Measurements from ENCODE around the gene EFNB2. TPM values are rescaled to one million over a fixed set of nuclear protein-coding genes. Genes with fewer than 3 reads are reported as not detected.

The EFNB2 gene
- polyA plus RNA-seq, 3 donors from 2014 or later, result 0.17 TPM; not detected in 2

- Mint-ChIP-seq H3K4me3 (no peak overlapping the region), H3K27ac (no peak overlapping the region), H3K9me3 (peaks cover 0 to 2% (median 0%) of the 10 kb centered on the region in 6 donors), H3K36me3 (no peaks in the 10 kb centered on the region), H3K27me3 (ENCODE audit: low read depth in 3 of 3) (peaks cover 7 to 32% (median 8%) of the 10 kb centered on the region in 3 donors), H3K4me1 (peaks cover 15 to 18% of the 10 kb centered on the region in 2 donors)
- no peak for DNase-seq
These were observed 47.4 kb downstream of the EFNB2 start for GRCh38 chr13:106488076-106488475.

- H3K9me3 Mint-ChIP-seq, result peaks cover 0 to 5% (median 3%) of the 10 kb centered on the region in 6 donors
- no peak for DNase-seq
- H3K27me3 Mint-ChIP-seq (ENCODE audit: low read depth in 3 of 3), result peaks cover 7 to 25% (median 7%) of the 10 kb centered on the region in 3 donors
- no peak overlapping the region for H3K4me3 Mint-ChIP-seq
- peaks cover 13 to 16% of the 10 kb centered on the region in 2 donors for H3K4me1 Mint-ChIP-seq
- H3K36me3 Mint-ChIP-seq, result no peaks in the 10 kb centered on the region
- H3K27ac Mint-ChIP-seq, result no peak overlapping the region
These were observed 48.3 kb downstream of the EFNB2 start for GRCh38 chr13:106487129-106487528.

- DNase-seq, result no peak
These were observed 49.2 kb downstream of the EFNB2 start for GRCh38 chr13:106486287-106486686.

GRCh38 chr13:106484537-106485193 lies 50.8 kb downstream of the EFNB2 start:
- Mint-ChIP-seq H3K27ac (no peak overlapping the region), H3K9me3 (peaks cover 0 to 5% (median 3%) of the 10 kb centered on the region in 6 donors), H3K4me3 (no peak overlapping the region), H3K36me3 (no peaks in the 10 kb centered on the region), H3K27me3 (ENCODE audit: low read depth in 3 of 3) (peaks cover 5 to 16% (median 5%) of the 10 kb centered on the region in 3 donors), H3K4me1 (no peaks in the 10 kb centered on the region)
- no peak for DNase-seq

More at GRCh38 chr13:106486287-106486686, 49.2 kb downstream of the EFNB2 start:
- peaks cover 0 to 5% (median 4%) of the 10 kb centered on the region in 6 donors for H3K9me3 Mint-ChIP-seq
- peaks cover 6 to 8% of the 10 kb centered on the region in 2 donors for H3K4me1 Mint-ChIP-seq
- H3K27ac Mint-ChIP-seq, result no peak overlapping the region
- H3K36me3 Mint-ChIP-seq, result no peaks in the 10 kb centered on the region
- no peak overlapping the region for H3K4me3 Mint-ChIP-seq
- H3K27me3 Mint-ChIP-seq (ENCODE audit: low read depth in 3 of 3), result peaks cover 5 to 22% (median 7%) of the 10 kb centered on the region in 3 donors

- peaks cover 5 to 16% (median 5%) of the 10 kb centered on the region in 3 donors for H3K27me3 Mint-ChIP-seq (ENCODE audit: low read depth in 3 of 3)
- H3K4me1 Mint-ChIP-seq, result no peaks in the 10 kb centered on the region
- no peak for DNase-seq
- H3K9me3 Mint-ChIP-seq, result peaks cover 0 to 5% (median 3%) of the 10 kb centered on the region in 6 donors
- no peak overlapping the region for H3K4me3 Mint-ChIP-seq
- H3K27ac Mint-ChIP-seq, result no peak overlapping the region
- H3K36me3 Mint-ChIP-seq, result no peaks in the 10 kb centered on the region
These were observed 51.4 kb downstream of the EFNB2 start for GRCh38 chr13:106484084-106484483.

- Mint-ChIP-seq H3K4me3 (no peak overlapping the region), H3K4me1 (no peaks in the 10 kb centered on the region), H3K36me3 (no peaks in the 10 kb centered on the region), H3K27ac (no peak overlapping the region), H3K9me3 (peaks cover 0 to 5% (median 3%) of the 10 kb centered on the region in 6 donors), H3K27me3 (ENCODE audit: low read depth in 3 of 3) (peaks cover 2 to 20% (median 5%) of the 10 kb centered on the region in 3 donors)
- DNase-seq, result no peak
These were observed 53.5 kb downstream of the EFNB2 start for GRCh38 chr13:106481919-106482318.

- peaks cover 2 to 15% (median 4%) of the 10 kb centered on the region in 3 donors for H3K27me3 Mint-ChIP-seq (ENCODE audit: low read depth in 3 of 3)
These were observed 55.0 kb downstream of the EFNB2 start for GRCh38 chr13:106480351-106480910.

GRCh38 chr13:106479929-106480328 lies 55.5 kb downstream of the EFNB2 start:
- Mint-ChIP-seq H3K27ac (no peak overlapping the region), H3K4me3 (no peak overlapping the region), H3K4me1 (no peaks in the 10 kb centered on the region), H3K36me3 (no peaks in the 10 kb centered on the region), H3K9me3 (peaks cover 0 to 5% (median 3%) of the 10 kb centered on the region in 6 donors), H3K27me3 (ENCODE audit: low read depth in 3 of 3) (peaks cover 2 to 14% (median 2%) of the 10 kb centered on the region in 3 donors)
- DNase-seq, result no peak

More at GRCh38 chr13:106480351-106480910, 55.0 kb downstream of the EFNB2 start:
- Mint-ChIP-seq H3K27ac (no peak overlapping the region), H3K4me1 (no peaks in the 10 kb centered on the region), H3K9me3 (peaks cover 0 to 5% (median 3%) of the 10 kb centered on the region in 6 donors), H3K36me3 (no peaks in the 10 kb centered on the region), H3K4me3 (no peak overlapping the region)
- DNase-seq, result no peak

GRCh38 chr13:106478116-106478515 lies 57.3 kb downstream of the EFNB2 start:
- Mint-ChIP-seq H3K4me3 (no peak overlapping the region), H3K36me3 (no peaks in the 10 kb centered on the region), H3K4me1 (no peaks in the 10 kb centered on the region), H3K9me3 (peaks cover 0 to 5% (median 3%) of the 10 kb centered on the region in 6 donors), H3K27me3 (ENCODE audit: low read depth in 3 of 3) (peaks cover 0 to 4% (median 2%) of the 10 kb centered on the region in 3 donors), H3K27ac (no peak overlapping the region)
- DNase-seq, result no peak

GRCh38 chr13:106477303-106477702 lies 58.2 kb downstream of the EFNB2 start:
- Mint-ChIP-seq H3K4me3 (no peak overlapping the region), H3K4me1 (no peaks in the 10 kb centered on the region), H3K27ac (no peak overlapping the region), H3K9me3 (peaks cover 0 to 3% (median 2%) of the 10 kb centered on the region in 6 donors), H3K27me3 (ENCODE audit: low read depth in 3 of 3) (peaks cover 0 to 6% (median 2%) of the 10 kb centered on the region in 3 donors), H3K36me3 (no peaks in the 10 kb centered on the region)
- DNase-seq, result no peak

- Mint-ChIP-seq H3K27ac (no peak overlapping the region), H3K36me3 (no peaks in the 10 kb centered on the region)
These were observed 59.6 kb downstream of the EFNB2 start for GRCh38 chr13:106475852-106476251.

GRCh38 chr13:106474912-106475311 lies 60.5 kb downstream of the EFNB2 start:
- Mint-ChIP-seq H3K36me3 (no peaks in the 10 kb centered on the region), H3K27ac (no peak overlapping the region), H3K4me3 (no peak overlapping the region), H3K4me1 (no peaks in the 10 kb centered on the region), H3K9me3 (no peaks in the 10 kb centered on the region), H3K27me3 (ENCODE audit: low read depth in 3 of 3) (peaks cover 0 to 6% (median 0%) of the 10 kb centered on the region in 3 donors)
- DNase-seq, result no peak

More at GRCh38 chr13:106475852-106476251, 59.6 kb downstream of the EFNB2 start:
- Mint-ChIP-seq H3K4me1 (no peaks in the 10 kb centered on the region), H3K9me3 (no peaks in the 10 kb centered on the region), H3K27me3 (ENCODE audit: low read depth in 3 of 3) (peaks cover 0 to 6% (median 2%) of the 10 kb centered on the region in 3 donors), H3K4me3 (no peak overlapping the region)
- no peak for DNase-seq

GRCh38 chr13:106473154-106473553 lies 62.3 kb downstream of the EFNB2 start:
- H3K27me3 Mint-ChIP-seq (ENCODE audit: low read depth in 3 of 3), result peaks cover 0 to 3% (median 0%) of the 10 kb centered on the region in 3 donors
- H3K4me1 Mint-ChIP-seq, result no peaks in the 10 kb centered on the region
- no peaks in the 10 kb centered on the region for H3K9me3 Mint-ChIP-seq
- no peak overlapping the region for H3K4me3 Mint-ChIP-seq
- no peaks in the 10 kb centered on the region for H3K36me3 Mint-ChIP-seq
- DNase-seq, result no peak
- no peak overlapping the region for H3K27ac Mint-ChIP-seq

- Mint-ChIP-seq H3K27ac (no peak overlapping the region), H3K36me3 (no peaks in the 10 kb centered on the region), H3K27me3 (ENCODE audit: low read depth in 3 of 3) (peaks cover 0 to 3% (median 0%) of the 10 kb centered on the region in 3 donors), H3K4me3 (no peak overlapping the region), H3K4me1 (no peaks in the 10 kb centered on the region), H3K9me3 (no peaks in the 10 kb centered on the region)
- DNase-seq, result no peak
These were observed 62.8 kb downstream of the EFNB2 start for GRCh38 chr13:106472621-106473020.
